Stimulated activated CD4-positive, alpha-beta T cell treated with anti-CD3 and anti-CD28 coated beads, Interleukin-15, amount 100 ng/mL, for 1 hour (primary cell): ENCODE data around the gene SLC2A10.

Source experiments
- DNase-seq, 2 donors: peaks; one replicate each; pipeline ENCODE4 v3.0.0-alpha.2; 2020; ENCODE audit warnings: low read depth in 1 of 2, low spot score in 1 of 2

Gene SLC2A10

GRCh38 chr20:46764068-46764467, 54.6 kb downstream of the SLC2A10 start:
- DNase-seq = no peak

- no peak for DNase-seq
Measured at GRCh38 chr20:46765506-46766120, 56.2 kb downstream of the SLC2A10 start.

GRCh38 chr20:46767127-46767761, 57.8 kb downstream of the SLC2A10 start:
- no peak for DNase-seq

- DNase-seq = no peak
Measured at GRCh38 chr20:46770330-46771194, 61.1 kb downstream of the SLC2A10 start.

GRCh38 chr20:46771195-46771588, 61.7 kb downstream of the SLC2A10 start:
- DNase-seq = no peak

GRCh38 chr20:46772901-46773300, 63.5 kb downstream of the SLC2A10 start:
- DNase-seq = no peak

- DNase-seq = no peak
Measured at GRCh38 chr20:46773680-46774079, 64.2 kb downstream of the SLC2A10 start.

GRCh38 chr20:46774236-46774635, 64.8 kb downstream of the SLC2A10 start:
- no peak for DNase-seq

- DNase-seq = no peak
Measured at GRCh38 chr20:46774943-46775560, 65.6 kb downstream of the SLC2A10 start.

- no peak for DNase-seq
Measured at GRCh38 chr20:46775806-46776205, 66.4 kb downstream of the SLC2A10 start.

GRCh38 chr20:46777331-46777730, 67.9 kb downstream of the SLC2A10 start:
- DNase-seq = no peak

- no peak for DNase-seq
Measured at GRCh38 chr20:46779831-46780230, 70.4 kb downstream of the SLC2A10 start.

- DNase-seq = no peak
Measured at GRCh38 chr20:46784436-46785127, 75.1 kb downstream of the SLC2A10 start.
